GM12801 (cell line): ENCODE results near the gene KLK12.

Experiments used
- TF ChIP-seq, protein P1 (sequence below): IDR thresholded peaks from one replicate; pipeline ENCODE4 v1.5.1; 2011; ENCODE audit warnings: control low read depth; ENCODE audit not compliant: insufficient read length; ENCODE audit errors: extremely low read depth

The KLK12 gene

DNA sequence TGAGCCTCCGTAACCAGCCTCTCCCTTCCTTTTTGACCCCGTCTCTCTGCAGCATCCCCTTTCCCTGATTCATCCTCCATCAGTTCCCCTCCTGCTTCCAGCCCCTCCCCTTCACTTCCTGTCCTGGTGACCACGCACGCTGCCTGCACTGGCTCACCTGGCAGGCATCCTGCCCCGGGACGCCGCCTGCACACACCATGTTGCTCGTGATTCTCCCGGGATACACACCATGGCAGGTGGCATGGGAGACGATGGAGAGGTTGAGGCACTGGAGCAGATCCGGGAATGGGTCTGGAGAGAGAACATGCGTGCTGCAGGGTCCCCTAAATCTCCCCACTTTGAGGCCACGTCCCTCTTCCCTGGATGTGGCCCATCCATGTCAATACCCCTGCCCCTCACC is 4.2 kb downstream of the KLK12 start:
- TF ChIP-seq, protein P1, sequence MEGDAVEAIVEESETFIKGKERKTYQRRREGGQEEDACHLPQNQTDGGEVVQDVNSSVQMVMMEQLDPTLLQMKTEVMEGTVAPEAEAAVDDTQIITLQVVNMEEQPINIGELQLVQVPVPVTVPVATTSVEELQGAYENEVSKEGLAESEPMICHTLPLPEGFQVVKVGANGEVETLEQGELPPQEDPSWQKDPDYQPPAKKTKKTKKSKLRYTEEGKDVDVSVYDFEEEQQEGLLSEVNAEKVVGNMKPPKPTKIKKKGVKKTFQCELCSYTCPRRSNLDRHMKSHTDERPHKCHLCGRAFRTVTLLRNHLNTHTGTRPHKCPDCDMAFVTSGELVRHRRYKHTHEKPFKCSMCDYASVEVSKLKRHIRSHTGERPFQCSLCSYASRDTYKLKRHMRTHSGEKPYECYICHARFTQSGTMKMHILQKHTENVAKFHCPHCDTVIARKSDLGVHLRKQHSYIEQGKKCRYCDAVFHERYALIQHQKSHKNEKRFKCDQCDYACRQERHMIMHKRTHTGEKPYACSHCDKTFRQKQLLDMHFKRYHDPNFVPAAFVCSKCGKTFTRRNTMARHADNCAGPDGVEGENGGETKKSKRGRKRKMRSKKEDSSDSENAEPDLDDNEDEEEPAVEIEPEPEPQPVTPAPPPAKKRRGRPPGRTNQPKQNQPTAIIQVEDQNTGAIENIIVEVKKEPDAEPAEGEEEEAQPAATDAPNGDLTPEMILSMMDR, result no peak

DNA sequence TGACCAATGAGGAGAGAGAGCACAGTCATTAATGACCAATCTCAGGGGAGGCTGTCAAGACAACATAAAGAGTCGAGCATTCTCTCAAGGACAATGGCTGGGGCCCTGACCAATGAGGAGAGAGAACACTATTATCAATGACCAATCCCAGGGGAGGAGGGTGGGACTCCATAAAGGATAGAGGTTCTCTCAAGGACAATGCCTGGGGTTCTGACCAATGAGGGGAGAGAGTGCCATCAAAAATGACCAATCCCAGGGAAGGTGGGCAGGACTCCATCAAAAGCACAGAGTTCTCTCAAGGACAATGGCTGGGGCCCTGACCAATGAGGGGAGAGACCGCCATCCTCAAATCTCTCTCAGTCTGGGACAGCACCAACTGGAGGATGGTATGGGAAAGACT is 5.1 kb downstream of the KLK12 start:
- TF ChIP-seq, protein P1, result no peak

DNA sequence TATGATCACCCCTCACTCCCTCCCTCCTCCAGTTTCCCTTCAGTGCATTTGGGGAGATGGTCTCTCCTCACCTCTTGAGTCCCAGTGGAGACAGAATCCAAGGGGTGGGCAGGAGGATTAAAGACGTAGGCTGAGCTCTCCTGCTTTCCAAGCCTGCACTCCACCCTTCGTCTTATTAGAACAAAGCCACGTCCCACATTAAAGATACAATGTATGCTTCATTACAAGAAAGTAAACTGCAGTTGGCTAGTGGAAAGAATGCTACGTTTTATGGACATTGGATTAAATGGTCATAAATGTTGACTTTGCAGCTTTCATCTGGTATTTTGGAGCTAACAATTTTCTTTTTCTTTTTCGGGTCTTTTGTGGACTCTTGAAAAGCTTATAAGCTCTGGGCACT is 6.9 kb downstream of the KLK12 start:
- TF ChIP-seq, protein P1, result no peak

DNA sequence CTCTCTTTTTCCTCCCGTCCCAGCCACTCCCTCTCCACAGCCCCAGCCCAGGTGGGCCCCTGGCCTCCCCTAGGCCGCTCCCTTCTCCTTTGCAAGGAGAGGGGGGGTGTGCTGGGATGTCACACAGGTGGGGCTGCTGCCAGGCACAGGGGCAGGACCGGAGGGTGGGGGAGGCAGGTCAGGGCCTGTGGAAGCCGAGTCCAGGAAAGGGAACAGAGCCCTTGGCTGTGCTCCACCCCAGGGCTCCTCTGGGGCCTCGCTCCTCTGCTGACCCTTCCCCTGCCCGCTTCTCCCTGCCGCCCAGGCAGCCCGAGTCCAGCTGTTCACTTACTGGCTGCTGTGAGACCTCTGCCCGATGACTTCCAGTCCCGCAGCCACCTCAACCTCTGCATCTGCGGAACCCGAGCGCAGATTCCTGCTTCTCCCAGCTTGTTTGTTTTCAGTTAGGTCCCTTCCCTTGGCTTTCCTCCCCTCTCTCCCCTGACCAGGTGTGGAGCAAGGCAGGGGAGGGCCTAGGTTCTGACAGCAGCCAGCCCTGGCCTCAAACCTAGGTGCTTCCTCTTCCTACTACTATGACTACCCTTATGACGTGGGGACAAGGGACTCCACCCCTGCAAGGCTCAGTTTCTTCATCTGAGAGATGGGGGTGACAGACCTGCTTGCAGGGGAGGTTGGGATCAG is 7.5 kb downstream of the KLK12 start:
- TF ChIP-seq, protein P1, result no peak

DNA sequence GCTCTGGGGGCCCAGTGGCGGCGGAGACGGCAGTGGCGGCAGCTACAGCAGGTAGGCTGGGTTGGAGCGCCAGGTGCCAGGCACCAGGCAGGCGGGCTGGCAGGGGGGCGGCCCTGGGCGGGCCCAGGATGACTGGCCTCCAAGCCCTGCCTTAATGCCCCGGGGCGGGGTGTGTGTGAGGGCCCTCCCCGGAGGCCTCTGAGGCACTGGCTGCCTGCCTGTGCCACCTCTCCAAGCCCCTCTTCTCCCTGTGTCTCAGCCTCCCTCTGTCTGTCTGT is 8.3 kb downstream of the KLK12 start, which contains the start of gene KLK11:
KLK11 (minus strand) TSS at position 63 of the 278 bp plus-strand sequence. CDS start 985 bp downstream, outside the sequence.
- TF ChIP-seq, protein P1, result no peak

DNA sequence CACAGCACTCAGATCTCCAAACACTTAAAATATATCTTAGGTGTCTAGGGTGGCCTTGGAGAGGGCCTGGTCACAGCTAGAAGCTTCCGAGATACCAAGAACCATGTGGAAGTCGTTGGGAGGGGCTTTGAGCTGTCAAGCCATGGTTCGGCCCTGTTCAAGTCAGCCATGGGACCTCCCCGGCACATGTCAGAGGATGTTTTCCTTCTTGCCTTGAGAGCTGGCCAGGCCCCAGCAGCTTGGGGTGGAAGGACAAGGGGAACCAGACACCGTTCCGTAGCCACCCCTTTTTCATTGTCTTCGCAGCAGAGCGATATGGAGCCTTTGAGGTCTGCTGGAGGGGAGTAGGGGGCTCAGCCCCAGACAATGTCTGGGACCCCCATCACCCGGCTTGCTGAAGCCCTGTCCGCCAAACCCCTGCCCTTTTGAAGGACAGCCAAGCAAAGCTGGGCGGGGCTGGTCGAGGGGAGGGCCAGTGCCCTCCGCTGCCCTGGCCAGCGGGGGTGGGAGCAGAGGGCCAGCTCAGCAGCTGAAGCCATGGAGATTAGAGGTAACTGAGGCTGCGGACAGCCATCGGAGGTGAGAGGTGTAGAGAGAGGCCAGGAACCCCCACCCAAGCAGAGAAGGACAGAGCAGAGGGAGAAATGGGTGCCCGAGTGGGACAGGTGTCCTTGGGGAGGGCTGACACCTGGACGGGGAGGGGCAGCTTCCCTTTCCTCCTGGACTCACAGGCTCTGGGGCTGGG is 8.8 kb downstream of the KLK12 start:
- TF ChIP-seq, protein P1, result no peak

DNA sequence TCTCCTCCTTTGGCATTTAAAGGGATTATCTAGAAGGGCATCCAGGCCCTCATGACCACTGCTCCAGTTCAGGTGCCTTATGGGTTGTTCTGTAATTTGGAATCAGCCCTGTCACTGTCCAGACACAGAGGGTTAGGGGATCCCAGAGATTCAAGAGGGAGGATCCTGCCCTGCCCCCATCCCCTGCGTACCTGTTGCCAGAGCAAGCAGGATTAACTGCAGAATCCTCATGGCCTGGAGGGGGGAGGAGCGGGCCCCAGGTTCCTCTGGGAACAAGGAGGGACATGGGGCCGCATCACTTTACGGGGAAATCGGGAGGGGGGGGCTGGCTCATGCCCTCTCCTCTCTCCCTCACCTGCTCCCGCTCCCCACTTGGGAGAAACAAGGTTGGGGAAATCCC is 9.4 kb downstream of the KLK12 start:
- TF ChIP-seq, protein P1, result no peak
